ENCODE measurements around the gene RPL10. TPM values are rescaled to one million over a fixed set of nuclear protein-coding genes. Genes with fewer than 3 reads are reported as not detected.

RPL10 gene
- total and polyA plus RNA-seq, 2 of the 13 experiments (the other 11 are each of a cell fraction or from before 2014, with no cell fraction given) = 2,381 to 4,713 TPM

- TF ChIP-seq EED (CRISPR knock-in tag; IDR thresholded peaks at IDR 0.05) (no peak), HOXD1 (CRISPR knock-in tag; IDR thresholded peaks at IDR 0.05) (no peak), SIX4 (CRISPR knock-in tag; IDR thresholded peaks at IDR 0.05) (no peak), NR3C1 (CRISPR knock-in tag; IDR thresholded peaks at IDR 0.05) (no peak), ZNF704 (CRISPR knock-in tag; IDR thresholded peaks at IDR 0.05; ENCODE audit: borderline replicate concordance) (no peak), ZC3H13 (CRISPR knock-in tag; IDR thresholded peaks at IDR 0.05) (peak; percentile 59; the same call in 1 of the 2 replicates), HNF1B (CRISPR knock-in tag; IDR thresholded peaks at IDR 0.05) (peak; percentile 37; the same call in 1 of the 2 replicates), KLF6 (CRISPR knock-in tag; IDR thresholded peaks at IDR 0.05) (no peak), STAT6 (CRISPR knock-in tag; IDR thresholded peaks at IDR 0.05; ENCODE audit: borderline replicate concordance) (no peak), PBX3 (CRISPR knock-in tag; IDR thresholded peaks at IDR 0.05; ENCODE audit: borderline replicate concordance) (no peak), MYNN (CRISPR knock-in tag; IDR thresholded peaks at IDR 0.05; ENCODE audit: low read depth) (no peak), FOXK2 (IDR thresholded peaks at IDR 0.05) (no peak), MAX (IDR thresholded peaks at IDR 0.05) (peak; percentile 77), FOXO4 (CRISPR knock-in tag; conservative IDR thresholded peaks at IDR 0.05) (no peak), CHD2 (IDR thresholded peaks at IDR 0.05; ENCODE audit: low read depth, low read length) (no peak), CEBPG (CRISPR knock-in tag; IDR thresholded peaks at IDR 0.05) (no peak), ZNF280D (CRISPR knock-in tag; IDR thresholded peaks at IDR 0.05) (no peak), TEAD2 (CRISPR knock-in tag; IDR thresholded peaks at IDR 0.05) (no peak)
Measured at GRCh38 chrX:154401045-154401799, 3.0 kb downstream of the RPL10 start (continued).

All from HepG2 (cell line).